AG04449 (cell line): ENCODE data around the gene ARL4C.

Experiments used
- CTCF ChIA-PET: fragments of 350-600 bp; formaldehyde crosslinking; extraction: SDS; loops from one replicate; lab custom pipeline; 2021; ENCODE audit warnings: antibody characterized with exemption; lab: Yijun Ruan, JAX
- POLR2A ChIA-PET: fragments of 400-600, 350-600 bp; formaldehyde crosslinking; extraction: SDS; loops from one replicate; lab custom pipeline; 2020; ENCODE audit warnings: antibody characterized with exemption, inconsistent platforms; lab: Yijun Ruan, JAX
- DNase-seq: peaks from one replicate; pipeline ENCODE4 v3.0.0-alpha.2; 2010; ENCODE audit warnings: low read depth, low spot score
- H3K4me3 ChIP-seq: 2 replicates; pipeline ENCODE4 v1.5.1; 2011; ENCODE audit warnings: low read depth, mild to moderate bottlenecking, control low read depth, low read length
- CTCF ChIP-seq: IDR thresholded peaks from one replicate; pipeline ENCODE4 v1.5.1; 2011; ENCODE audit warnings: mild to moderate bottlenecking, moderate library complexity, low read length, control low read depth, inconsistent platforms; ENCODE audit not compliant: insufficient read depth; ENCODE audit errors: missing control alignments

The ARL4C gene

GRCh38 chr2:234518986-234519642 is 22.2 kb upstream of the ARL4C start:
- POLR2A ChIA-PET: no interaction called here
- no peak overlapping the region for H3K4me3 ChIP-seq
- no peak for DNase-seq
- CTCF ChIA-PET: interaction anchor here (1.1 to 1.6 kb wide), 2 partner anchors 26 to 597 kb away, joined by 3 to 7 read pairs; no protein-coding TSS in a partner anchor
- TF ChIP-seq CTCF: no peak

- CTCF ChIA-PET: interaction anchor here (1.1 to 1.6 kb wide), 2 partner anchors 27 to 598 kb away, joined by 3 to 7 read pairs; no protein-coding TSS in a partner anchor
- no peak for DNase-seq
- POLR2A ChIA-PET: no interaction called here
- no peak overlapping the region for H3K4me3 ChIP-seq
- no peak for TF ChIP-seq CTCF
These were observed 21.1 kb upstream of the ARL4C start for GRCh38 chr2:234517971-234518370.

GRCh38 chr2:234514873-234515638 is 18.2 kb upstream of the ARL4C start:
- TF ChIP-seq CTCF: no peak
- DNase-seq: no peak
- POLR2A ChIA-PET: no interaction called here
- no peak overlapping the region for H3K4me3 ChIP-seq
- CTCF ChIA-PET: interaction anchor here (0.6 kb wide), 1 partner anchor 30 kb away, joined by 3 read pairs; no protein-coding TSS in a partner anchor

GRCh38 chr2:234514099-234514498 is 17.2 kb upstream of the ARL4C start:
- H3K4me3 ChIP-seq: no peak overlapping the region
- no peak for TF ChIP-seq CTCF
- ChIA-PET CTCF (no interaction called here), POLR2A (no interaction called here)
- no peak for DNase-seq

- ChIA-PET CTCF (interaction anchor here (1.1 to 1.8 kb wide), 4 partner anchors 12 to 603 kb away, joined by 3 to 11 read pairs (median 7); no protein-coding TSS in a partner anchor), POLR2A (no interaction called here)
- no peak overlapping the region for H3K4me3 ChIP-seq
- TF ChIP-seq CTCF: no peak
- DNase-seq: no peak
These were observed 16.2 kb upstream of the ARL4C start for GRCh38 chr2:234512884-234513669.
